22Rv1 (cell line): ENCODE measurements around the gene KLHL18.

Source experiments
- CTCF ChIP-seq: fragments of 450-650 bp; IDR thresholded peaks from 2 replicates; pipeline ENCODE4 v1.5.1; 2017; ENCODE audit warnings: mild to moderate bottlenecking
- ZFX ChIP-seq: fragments of 450-650 bp; IDR thresholded peaks from 2 replicates; pipeline ENCODE4 v1.6.1; 2017; ENCODE audit warnings: antibody characterized with exemption, borderline replicate concordance

- TF ChIP-seq CTCF, result no peak
- TF ChIP-seq ZFX, result no peak
Measured at GRCh38 chr3:47380601-47381316, 98.0 kb downstream of the KLHL18 start, which contains the start of gene PTPN23.
